Inflammatory macrophage (primary cell): ENCODE measurements around the gene CRYAB.
A peak's percentile ranks its signal among the peaks of the same experiment; 100 is the strongest.

Experiments
- DNase-seq, 2 donors: peaks; one replicate each; pipeline ENCODE4 v3.0.0-alpha.2; 2020 to 2022
- total RNA-seq, 18 experiments: gene quantifications; one replicate each; lab custom pipeline; 2026; ENCODE audit warnings: mixed read lengths in 6 of 18, inconsistent platforms in 2 of 18; lab: John Stamatoyannopoulos, UW

Gene CRYAB
- 0 to 0.81 (median 0.04) reads per million in 18 experiments for total RNA-seq

- no peak for DNase-seq
Observed at GRCh38 chr11:111911563-111912401, at the start of gene CRYAB. TSS of gene CRYAB (minus strand) at chr11:111911770. CDS start at chr11:111911724, 46 bp downstream.

- no peak for DNase-seq
Observed at GRCh38 chr11:111960916-111961315, 49.3 kb upstream of the CRYAB start.

GRCh38 chr11:111957663-111958444, 46.3 kb upstream of the CRYAB start:
- DNase-seq, result no peak

GRCh38 chr11:111954154-111954553, 42.6 kb upstream of the CRYAB start:
- DNase-seq, result no peak

GRCh38 chr11:111951565-111951964, 40.0 kb upstream of the CRYAB start:
- DNase-seq, result no peak

- DNase-seq, result peak; percentile 24 to 50
Observed at GRCh38 chr11:111949519-111950426, 38.2 kb upstream of the CRYAB start.

GRCh38 chr11:111947143-111947542, 35.6 kb upstream of the CRYAB start:
- DNase-seq, result no peak

GRCh38 chr11:111946499-111946898, 34.9 kb upstream of the CRYAB start:
- DNase-seq, result no peak

GRCh38 chr11:111945198-111945597, 33.6 kb upstream of the CRYAB start:
- no peak for DNase-seq

- peak in 1 of 2 donors; percentile 28 for DNase-seq
Observed at GRCh38 chr11:111944651-111945051, 33.1 kb upstream of the CRYAB start.

GRCh38 chr11:111944139-111944538, 32.6 kb upstream of the CRYAB start:
- DNase-seq, result no peak

GRCh38 chr11:111942829-111943228, 31.3 kb upstream of the CRYAB start:
- peak in 1 of 2 donors; percentile 32 for DNase-seq

GRCh38 chr11:111941963-111942362, 30.4 kb upstream of the CRYAB start:
- no peak for DNase-seq

GRCh38 chr11:111939836-111940604, 28.4 kb upstream of the CRYAB start:
- DNase-seq, result no peak

- peak; percentile 81 to 83 for DNase-seq
Observed at GRCh38 chr11:111938687-111939160, 27.2 kb upstream of the CRYAB start.

GRCh38 chr11:111937844-111938243, 26.3 kb upstream of the CRYAB start:
- no peak for DNase-seq

- no peak for DNase-seq
Observed at GRCh38 chr11:111937461-111937769, 25.8 kb upstream of the CRYAB start.

GRCh38 chr11:111936040-111936540, 24.5 kb upstream of the CRYAB start:
- no peak for DNase-seq

- peak; percentile 94 to 95 for DNase-seq
Observed at GRCh38 chr11:111935317-111936039, 23.9 kb upstream of the CRYAB start.

- DNase-seq, result no peak
Observed at GRCh38 chr11:111934306-111934705, 22.7 kb upstream of the CRYAB start.

GRCh38 chr11:111933872-111934271, 22.3 kb upstream of the CRYAB start:
- DNase-seq, result peak; percentile 61 to 87
